ACC112 (cell line): Measurements from ENCODE around the gene SH3PXD2A.
"Not testable (repeated sequence)": the region's sequence is repeated elsewhere in the genome, so short reads cannot be mapped to it uniquely, and the experiment has no call there.

Source experiments
- H2AFZ ChIP-seq: fragments of 200-600 bp; sonication (generic); one replicate; pipeline ENCODE4 v1.6.0; 2017; ENCODE audit warnings: antibody characterized with exemption, low read length; ENCODE audit not compliant: unreplicated experiment
- H3K27ac ChIP-seq: fragments of 200-600 bp; sonication (generic); 2 replicates; pipeline ENCODE4 v1.5.1; 2014; ENCODE audit warnings: low read depth, mild to moderate bottlenecking, antibody characterized with exemption, low read length, moderate library complexity
- H3K27me3 ChIP-seq: fragments of 200-600 bp; sonication (generic); 2 replicates; pipeline ENCODE4 v1.6.1; 2014; ENCODE audit warnings: mild to moderate bottlenecking, antibody characterized with exemption, low read length, moderate library complexity, mixed read lengths; ENCODE audit not compliant: insufficient read depth
- H3K36me3 ChIP-seq: fragments of 200-600 bp; sonication (generic); 2 replicates; pipeline ENCODE4 v1.6.1; 2016; ENCODE audit warnings: mild to moderate bottlenecking, antibody characterized with exemption, low read length, moderate library complexity, mixed read lengths; ENCODE audit not compliant: insufficient read depth
- H3K4me1 ChIP-seq: fragments of 200-600 bp; sonication (generic); one replicate; pipeline ENCODE4 v1.6.1; 2016; ENCODE audit warnings: low read length, mixed read lengths; ENCODE audit not compliant: insufficient read depth, unreplicated experiment, control insufficient read depth
- H3K4me3 ChIP-seq: fragments of 200-600 bp; sonication (generic); 2 replicates; pipeline ENCODE4 v1.5.1; 2014; ENCODE audit warnings: mild to moderate bottlenecking, low read depth, low read length
- H3K79me2 ChIP-seq: fragments of 200-600 bp; sonication (generic); one replicate; pipeline ENCODE4 v1.6.0; 2016; ENCODE audit warnings: low read length; ENCODE audit not compliant: control insufficient read depth, unreplicated experiment, insufficient read depth

The SH3PXD2A gene

DNA sequence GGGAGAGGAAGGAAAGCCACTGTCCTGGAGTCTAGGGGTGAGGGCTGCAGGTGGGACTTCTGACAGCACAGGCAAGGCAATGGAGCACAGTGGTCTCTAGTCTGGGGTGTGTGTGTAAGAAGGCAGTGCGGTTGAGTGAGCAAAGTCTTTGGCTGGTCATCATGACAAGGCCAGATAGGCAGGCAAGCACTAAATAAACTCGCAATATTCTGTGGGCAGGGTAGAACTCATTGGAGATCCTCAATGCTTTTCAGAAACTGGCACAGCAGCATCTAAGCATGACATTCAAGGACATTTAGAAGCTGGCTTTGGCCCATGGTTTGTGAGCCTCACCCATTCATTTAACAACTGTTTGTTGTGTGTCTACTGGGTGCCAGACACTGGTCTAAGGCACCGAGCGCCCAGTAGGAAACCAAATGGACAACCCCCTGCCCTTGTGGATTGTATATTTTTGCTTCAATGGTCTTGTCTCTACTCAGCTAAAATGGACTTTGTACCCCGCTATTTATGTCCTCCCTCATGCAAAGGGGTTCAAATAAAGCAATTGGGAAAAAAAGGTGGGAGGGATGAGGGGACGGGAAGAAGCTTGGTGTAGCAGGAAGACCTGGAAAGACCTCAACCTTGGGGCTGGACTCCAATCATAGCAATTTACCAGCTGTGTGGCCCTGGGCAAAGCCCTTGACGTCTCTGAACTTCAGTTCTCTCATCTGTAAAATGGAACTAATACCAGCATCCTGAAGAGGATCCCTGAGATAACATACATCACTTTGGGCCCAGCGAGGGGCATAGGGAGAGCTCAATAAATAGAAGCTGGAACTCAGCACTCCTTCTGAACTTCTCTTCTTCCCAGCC is 245.9 kb downstream of the SH3PXD2A start:
- no peaks in the 10 kb centered on the region for H3K36me3 ChIP-seq
- H3K27me3 ChIP-seq: no peaks in the 10 kb centered on the region
- H3K27ac ChIP-seq: no peak overlapping the region
- no peak overlapping the region for H3K4me3 ChIP-seq
- no peak overlapping the region for H2AFZ ChIP-seq
- no peaks in the 10 kb centered on the region for H3K79me2 ChIP-seq
- peaks cover 15% of the 10 kb centered on the region for H3K4me1 ChIP-seq

- H3K36me3 ChIP-seq, H3K27ac ChIP-seq, H3K4me3 ChIP-seq, H2AFZ ChIP-seq, H3K79me2 ChIP-seq, H3K27me3 ChIP-seq: not testable (repeated sequence)
- H3K4me1 ChIP-seq: peaks cover 12% of the 10 kb centered on the region
Observed at GRCh38 chr10:103608056-103608455, 247.3 kb downstream of the SH3PXD2A start.

- not testable (repeated sequence) for H3K4me3 ChIP-seq, H3K36me3 ChIP-seq, H3K4me1 ChIP-seq, H3K27ac ChIP-seq, H2AFZ ChIP-seq, H3K27me3 ChIP-seq, H3K79me2 ChIP-seq
Observed at GRCh38 chr10:103607051-103607450, 248.3 kb downstream of the SH3PXD2A start.

GRCh38 chr10:103606097-103606438 is 249.3 kb downstream of the SH3PXD2A start:
- H3K4me1 ChIP-seq, H3K79me2 ChIP-seq, H3K27ac ChIP-seq, H3K36me3 ChIP-seq, H3K27me3 ChIP-seq, H2AFZ ChIP-seq, H3K4me3 ChIP-seq: not testable (repeated sequence)

GRCh38 chr10:103605359-103606096 is 249.8 kb downstream of the SH3PXD2A start:
- no peaks in the 10 kb centered on the region for H3K27me3 ChIP-seq
- H3K4me1 ChIP-seq: no peaks in the 10 kb centered on the region
- no peaks in the 10 kb centered on the region for H3K36me3 ChIP-seq
- H3K27ac ChIP-seq: no peak overlapping the region
- H3K4me3 ChIP-seq: no peak overlapping the region
- H2AFZ ChIP-seq: no peak overlapping the region
- H3K79me2 ChIP-seq: no peaks in the 10 kb centered on the region

DNA sequence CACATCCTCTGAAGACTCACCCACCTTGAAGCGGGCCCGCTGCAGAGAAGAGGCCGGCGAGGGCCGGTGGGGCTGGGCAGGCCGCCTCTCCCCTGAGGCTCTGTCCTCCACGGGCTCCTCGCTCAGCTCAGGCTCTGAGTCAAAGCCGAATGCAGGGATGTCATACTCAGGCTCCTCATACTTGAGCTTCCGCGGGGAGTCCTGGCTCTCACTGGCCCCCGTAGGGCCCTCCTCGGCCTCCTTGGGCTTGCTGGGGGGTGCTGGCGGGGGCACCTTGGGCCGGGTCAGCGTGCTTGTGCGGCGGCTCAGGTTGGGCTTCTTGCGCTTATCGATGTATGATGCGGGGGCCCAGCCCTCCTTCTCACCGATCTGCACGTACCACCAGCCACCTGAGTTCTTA is 252.0 kb downstream of the SH3PXD2A start:
- Histone ChIP-seq H2AFZ (no peak overlapping the region), H3K27me3 (no peaks in the 10 kb centered on the region), H3K36me3 (no peaks in the 10 kb centered on the region), H3K79me2 (no peaks in the 10 kb centered on the region), H3K4me1 (no peaks in the 10 kb centered on the region), H3K27ac (no peak overlapping the region), H3K4me3 (no peak overlapping the region)

DNA sequence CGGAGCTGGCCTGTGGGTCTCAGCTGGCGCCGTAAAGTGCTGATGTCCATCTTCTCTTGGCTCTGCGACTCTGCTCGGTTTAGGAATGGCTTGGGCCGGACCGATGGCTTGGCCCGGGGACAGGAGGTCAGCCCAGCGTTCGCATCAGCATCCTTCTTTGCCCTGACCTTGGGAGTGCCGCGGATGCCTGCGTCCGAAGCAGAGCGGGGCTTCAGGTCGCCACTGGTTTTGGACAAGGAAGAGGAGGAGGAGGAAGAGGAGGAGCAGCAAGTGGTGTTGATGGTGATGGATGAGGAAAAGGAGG is 252.6 kb downstream of the SH3PXD2A start:
- no peaks in the 10 kb centered on the region for H3K79me2 ChIP-seq
- H3K36me3 ChIP-seq: no peaks in the 10 kb centered on the region
- no peak overlapping the region for H2AFZ ChIP-seq
- no peak overlapping the region for H3K4me3 ChIP-seq
- H3K4me1 ChIP-seq: no peaks in the 10 kb centered on the region
- no peaks in the 10 kb centered on the region for H3K27me3 ChIP-seq
- H3K27ac ChIP-seq: no peak overlapping the region

GRCh38 chr10:103602028-103602851 is 253.1 kb downstream of the SH3PXD2A start:
- Histone ChIP-seq H3K4me3 (no peak overlapping the region), H2AFZ (no peak overlapping the region), H3K4me1 (no peaks in the 10 kb centered on the region), H3K36me3 (no peaks in the 10 kb centered on the region), H3K27me3 (no peaks in the 10 kb centered on the region), H3K79me2 (no peaks in the 10 kb centered on the region), H3K27ac (no peak overlapping the region)

DNA sequence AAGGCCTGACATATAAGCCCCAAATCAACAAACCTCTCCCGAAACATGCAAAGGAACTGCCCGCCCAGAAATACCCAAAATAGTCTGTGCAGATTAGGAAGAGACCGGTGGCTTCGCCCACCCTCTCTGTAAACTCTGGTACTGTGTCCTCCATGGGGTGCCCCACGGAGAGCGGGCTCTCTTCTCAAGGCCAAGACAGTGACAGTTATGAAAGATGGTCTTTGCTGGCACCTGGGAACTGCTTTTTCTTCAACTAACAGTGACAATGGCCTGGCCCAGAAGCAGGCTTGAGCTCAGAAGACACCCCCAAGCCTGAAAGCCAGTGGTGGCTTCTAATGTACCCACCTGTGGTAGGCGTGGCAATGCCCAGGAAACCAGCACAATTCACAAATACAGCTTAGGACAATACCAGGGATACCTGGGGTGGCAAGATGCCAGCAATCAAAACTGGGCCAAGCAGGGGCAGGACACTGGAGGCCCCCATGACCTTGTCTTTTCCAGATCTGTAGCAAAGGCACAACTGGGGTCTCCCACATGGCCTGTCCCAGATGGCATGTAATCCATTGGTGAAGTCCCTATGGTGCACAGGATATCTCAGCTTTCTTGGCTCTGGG is 254.3 kb downstream of the SH3PXD2A start:
- no peaks in the 10 kb centered on the region for H3K36me3 ChIP-seq
- H3K4me1 ChIP-seq: no peaks in the 10 kb centered on the region
- no peaks in the 10 kb centered on the region for H3K27me3 ChIP-seq
- H2AFZ ChIP-seq: no peak overlapping the region
- H3K27ac ChIP-seq: no peak overlapping the region
- H3K4me3 ChIP-seq: no peak overlapping the region
- H3K79me2 ChIP-seq: no peaks in the 10 kb centered on the region

DNA sequence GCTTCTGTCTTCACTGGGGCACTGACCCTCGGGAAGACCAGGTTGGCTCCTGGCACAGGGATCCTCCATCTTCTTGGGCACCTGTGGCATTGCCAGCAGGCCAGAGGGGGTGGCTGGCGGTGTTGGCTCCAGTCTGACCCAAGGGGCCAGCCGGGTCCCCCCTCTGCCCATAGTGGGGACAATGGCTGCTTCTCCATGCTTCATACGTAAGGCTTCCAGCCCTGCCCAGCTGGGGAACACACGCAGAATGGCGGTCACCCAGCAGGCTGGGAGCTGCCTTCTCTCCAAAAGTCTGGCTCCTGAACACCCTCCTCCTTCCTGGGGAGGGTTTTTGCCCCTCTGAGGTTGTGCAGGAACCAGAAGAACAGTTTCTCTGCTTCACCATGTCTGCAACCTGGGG is 255.1 kb downstream of the SH3PXD2A start:
- H3K27me3 ChIP-seq: no peaks in the 10 kb centered on the region
- no peaks in the 10 kb centered on the region for H3K79me2 ChIP-seq
- H3K36me3 ChIP-seq: no peaks in the 10 kb centered on the region
- no peak overlapping the region for H3K4me3 ChIP-seq
- H3K27ac ChIP-seq: no peak overlapping the region
- no peaks in the 10 kb centered on the region for H3K4me1 ChIP-seq
- H2AFZ ChIP-seq: no peak overlapping the region
